HG02678 (cell line): ENCODE measurements around the gene ZNF366.

ENCODE experiments used
- ATAC-seq: cut with Tn5 transposase; IDR thresholded peaks from one replicate; pipeline ENCODE4 v1.9.1; 2021; ENCODE audit warnings: mild to moderate bottlenecking, moderate library complexity; ENCODE audit not compliant: unreplicated experiment

Gene ZNF366, protein sequence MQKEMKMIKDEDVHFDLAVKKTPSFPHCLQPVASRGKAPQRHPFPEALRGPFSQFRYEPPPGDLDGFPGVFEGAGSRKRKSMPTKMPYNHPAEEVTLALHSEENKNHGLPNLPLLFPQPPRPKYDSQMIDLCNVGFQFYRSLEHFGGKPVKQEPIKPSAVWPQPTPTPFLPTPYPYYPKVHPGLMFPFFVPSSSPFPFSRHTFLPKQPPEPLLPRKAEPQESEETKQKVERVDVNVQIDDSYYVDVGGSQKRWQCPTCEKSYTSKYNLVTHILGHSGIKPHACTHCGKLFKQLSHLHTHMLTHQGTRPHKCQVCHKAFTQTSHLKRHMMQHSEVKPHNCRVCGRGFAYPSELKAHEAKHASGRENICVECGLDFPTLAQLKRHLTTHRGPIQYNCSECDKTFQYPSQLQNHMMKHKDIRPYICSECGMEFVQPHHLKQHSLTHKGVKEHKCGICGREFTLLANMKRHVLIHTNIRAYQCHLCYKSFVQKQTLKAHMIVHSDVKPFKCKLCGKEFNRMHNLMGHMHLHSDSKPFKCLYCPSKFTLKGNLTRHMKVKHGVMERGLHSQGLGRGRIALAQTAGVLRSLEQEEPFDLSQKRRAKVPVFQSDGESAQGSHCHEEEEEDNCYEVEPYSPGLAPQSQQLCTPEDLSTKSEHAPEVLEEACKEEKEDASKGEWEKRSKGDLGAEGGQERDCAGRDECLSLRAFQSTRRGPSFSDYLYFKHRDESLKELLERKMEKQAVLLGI

DNA sequence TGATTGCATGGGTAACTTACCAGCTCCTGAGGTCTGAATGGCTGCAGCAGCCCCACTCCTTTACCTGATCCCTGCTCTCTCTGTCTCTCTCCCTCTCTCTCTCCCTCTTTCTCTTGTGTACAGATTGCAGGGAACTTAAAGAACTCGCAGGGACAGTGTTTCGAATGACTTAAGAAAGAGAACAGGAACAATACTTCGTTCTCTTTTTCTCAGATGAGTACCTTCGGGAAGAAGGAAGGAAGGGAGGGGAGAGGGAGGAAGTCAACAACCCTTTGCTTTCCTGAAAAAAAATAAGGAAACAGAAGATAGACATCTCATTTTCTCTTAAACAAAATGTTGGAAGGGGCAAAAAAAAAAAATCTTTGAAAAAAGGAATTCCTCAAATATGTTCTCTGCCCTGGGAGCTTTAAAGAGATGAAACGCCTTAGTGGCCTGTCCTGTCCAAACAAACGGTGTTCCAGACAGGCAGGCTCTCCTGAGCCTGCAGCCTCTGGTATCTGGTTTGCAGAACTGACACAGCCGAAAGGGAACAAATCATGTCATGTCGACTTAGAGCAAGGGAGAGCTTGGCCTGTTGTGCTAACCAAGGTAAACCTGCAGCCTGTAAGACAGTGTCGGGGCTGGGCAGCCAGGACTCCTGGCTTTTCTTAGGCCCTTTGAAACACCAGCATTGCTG, at the start of gene ZNF366:
TSS of gene ZNF366 (minus strand) at position 180 of the 676 bp plus-strand sequence. CDS start 45,914 bp downstream, outside the sequence.
- no peak for ATAC-seq

DNA sequence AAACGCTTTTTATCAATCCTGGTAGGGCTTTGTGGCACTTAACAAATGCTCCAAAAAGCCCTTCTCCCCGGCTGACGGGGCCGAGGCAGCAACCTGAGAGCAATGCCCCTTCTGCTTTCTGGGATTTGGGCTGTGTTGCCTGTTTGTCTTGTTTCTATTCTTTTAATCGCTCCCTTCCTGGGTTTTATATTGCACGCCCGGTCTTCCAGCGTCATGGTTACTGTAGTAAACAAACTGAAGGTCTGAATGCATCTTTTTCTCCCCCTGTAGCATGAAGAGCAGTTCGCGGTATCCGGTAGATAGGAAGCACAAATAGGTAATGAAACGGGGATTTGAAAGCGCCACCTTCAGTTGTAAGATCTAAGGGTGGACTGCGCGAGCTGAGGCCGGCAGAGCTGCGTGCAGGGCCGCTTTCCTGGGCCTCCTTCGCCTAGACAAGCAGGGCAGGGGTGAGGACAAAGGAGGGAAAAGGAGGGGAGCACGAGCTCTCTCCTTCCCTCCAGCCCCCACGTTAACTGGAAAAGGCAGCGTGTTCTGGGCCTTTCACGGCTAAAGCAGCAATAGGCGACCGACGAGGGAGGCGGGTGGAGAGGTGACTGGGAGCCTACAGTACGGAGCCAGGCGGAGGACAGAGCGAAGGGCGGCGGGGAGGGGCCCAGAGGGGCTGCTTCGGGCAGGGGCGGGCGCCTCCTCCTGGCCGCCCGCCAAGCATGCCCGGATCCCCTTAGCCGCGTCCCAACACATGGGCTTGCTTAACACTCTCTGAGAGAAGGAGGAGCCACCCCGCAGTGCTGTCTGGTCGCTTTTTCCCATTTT, 49.3 kb upstream of the ZNF366 start:
- peak; percentile 80 for ATAC-seq

DNA sequence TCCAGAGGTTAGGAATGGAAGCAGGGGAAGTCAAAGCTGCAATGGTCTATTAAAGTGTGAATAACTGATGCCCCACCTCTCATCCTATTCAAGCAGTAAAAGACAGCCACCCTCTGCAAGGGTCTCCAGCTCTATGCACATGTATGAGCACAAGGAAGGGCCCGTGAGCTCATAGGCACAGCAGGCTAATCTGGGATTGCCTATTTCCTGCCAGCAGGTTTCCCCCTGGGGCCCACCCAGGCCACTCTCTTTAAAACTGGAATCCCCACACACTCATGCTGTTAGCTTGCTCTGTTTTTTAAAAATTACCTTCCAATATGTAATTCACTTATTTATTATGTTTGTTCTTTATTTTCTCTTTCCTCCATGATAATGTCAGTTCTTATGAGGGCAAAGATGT, 48.7 kb upstream of the ZNF366 start:
- no peak for ATAC-seq

DNA sequence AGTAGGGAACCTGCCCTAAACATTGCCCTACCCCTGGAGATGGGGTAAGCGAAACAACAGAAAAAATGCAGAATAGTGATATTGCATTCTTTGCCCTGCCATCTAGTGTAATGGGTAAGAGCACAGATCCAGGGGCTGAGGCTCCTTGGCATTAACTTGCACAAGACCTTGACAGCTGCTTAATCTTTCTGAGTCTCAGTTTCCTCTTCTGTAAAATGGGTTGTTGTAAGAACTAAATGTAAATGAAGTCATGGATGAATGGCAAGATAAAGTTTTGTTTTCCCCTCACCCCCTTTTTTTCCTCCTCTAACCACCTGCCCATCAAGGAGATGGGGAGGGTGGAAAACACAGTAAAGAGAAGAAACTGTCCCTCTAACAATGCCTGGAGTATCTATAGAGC, 47.7 kb upstream of the ZNF366 start:
- ATAC-seq = no peak

DNA sequence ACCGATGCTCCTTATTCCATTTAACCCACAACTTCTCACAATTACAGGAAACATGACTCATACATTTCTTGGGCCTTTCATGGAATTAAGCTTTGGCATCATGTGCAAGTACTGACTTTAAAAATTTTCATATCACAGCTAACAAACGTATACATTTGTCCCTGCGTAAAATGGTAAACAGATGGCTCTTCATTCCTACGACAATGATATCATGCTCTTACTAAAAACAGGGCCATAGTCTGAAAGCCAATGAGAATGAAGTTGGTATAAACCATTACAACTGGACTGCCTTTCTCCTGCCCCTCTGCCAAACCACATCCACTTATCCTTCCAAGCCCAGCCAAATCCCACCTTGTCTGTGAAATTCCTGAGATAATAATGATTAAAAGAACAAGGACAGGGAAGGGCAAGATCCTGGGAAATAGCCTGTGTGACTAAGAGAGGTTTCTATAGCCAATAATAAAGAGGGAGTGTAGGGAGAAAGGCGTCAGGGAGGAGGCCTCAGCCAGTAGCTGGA, 44.9 kb upstream of the ZNF366 start:
- no peak for ATAC-seq

DNA sequence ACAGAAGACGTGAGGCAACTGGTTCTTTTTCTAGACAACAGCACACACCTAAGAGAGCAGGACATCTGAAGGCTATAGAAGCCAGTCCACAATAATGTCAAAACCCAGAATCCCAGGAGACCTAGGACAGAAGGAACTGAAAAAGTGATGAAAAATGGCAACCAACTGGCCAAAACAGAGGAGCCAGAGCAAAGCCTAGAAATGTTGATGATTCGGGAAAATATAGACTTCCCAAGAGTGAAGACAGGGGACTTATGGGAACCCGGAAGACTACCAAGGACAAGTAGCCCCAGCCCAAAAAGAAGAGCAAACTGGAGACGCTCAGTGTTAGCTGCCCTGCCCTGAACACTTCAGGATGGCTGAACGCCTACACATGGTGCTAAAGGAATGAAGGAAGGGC, 43.4 kb upstream of the ZNF366 start:
- ATAC-seq = no peak

DNA sequence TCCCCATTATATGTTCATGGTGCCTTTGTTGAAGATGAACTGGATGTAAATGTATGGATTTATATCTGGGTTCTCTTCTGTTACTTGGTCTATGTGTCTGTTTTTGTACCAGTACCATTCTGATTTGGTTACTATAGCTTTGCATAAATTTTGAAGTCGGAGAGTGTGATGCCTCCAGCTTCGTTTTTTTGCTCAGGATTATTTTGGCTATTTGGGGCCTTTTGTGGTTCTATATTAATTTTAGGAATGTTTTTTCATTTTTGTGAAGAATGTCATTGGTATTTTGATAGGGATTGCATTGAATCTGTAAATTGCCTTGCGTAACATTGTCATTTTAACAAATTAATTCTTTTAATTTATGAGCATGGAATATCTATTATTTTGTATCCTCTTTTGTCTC, 36.6 kb upstream of the ZNF366 start:
- ATAC-seq = no peak

DNA sequence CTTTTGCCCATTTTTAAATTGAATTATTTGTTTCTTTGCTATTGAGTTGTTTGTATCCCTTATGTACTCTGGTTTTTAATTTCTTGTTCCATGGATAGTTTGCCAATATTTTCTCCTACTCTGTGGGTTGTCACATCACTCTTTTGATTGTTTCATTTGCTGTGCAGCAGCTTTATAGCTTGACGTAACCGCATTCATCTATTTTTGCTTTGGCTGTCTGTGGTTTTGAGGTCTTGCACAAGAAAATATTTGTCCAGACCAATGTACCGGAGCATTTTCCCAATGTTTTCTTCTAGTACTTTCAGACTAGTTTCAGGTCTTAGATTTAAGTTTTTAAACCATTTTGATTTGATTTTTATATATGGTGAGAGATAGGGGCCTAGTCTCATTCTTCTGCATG, 36.2 kb upstream of the ZNF366 start:
- ATAC-seq = no peak

DNA sequence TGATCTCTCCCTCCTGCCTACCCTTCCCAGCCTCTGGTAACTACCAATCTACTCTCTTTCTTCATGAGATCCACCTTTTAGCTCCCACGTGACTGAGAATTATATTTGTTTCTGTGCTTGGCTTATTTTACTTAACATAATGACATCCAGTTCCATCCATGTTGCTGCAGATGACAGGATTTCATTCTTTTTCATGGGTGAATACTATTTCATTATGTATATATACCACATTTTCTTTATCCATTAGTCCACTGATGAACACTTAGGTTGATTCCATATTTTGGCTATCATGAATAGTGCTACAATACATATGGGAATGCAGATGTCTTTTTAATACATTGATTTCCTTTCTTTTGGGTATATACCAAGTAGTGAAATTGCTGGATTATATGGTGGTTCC, 35.5 kb upstream of the ZNF366 start:
- no peak for ATAC-seq

DNA sequence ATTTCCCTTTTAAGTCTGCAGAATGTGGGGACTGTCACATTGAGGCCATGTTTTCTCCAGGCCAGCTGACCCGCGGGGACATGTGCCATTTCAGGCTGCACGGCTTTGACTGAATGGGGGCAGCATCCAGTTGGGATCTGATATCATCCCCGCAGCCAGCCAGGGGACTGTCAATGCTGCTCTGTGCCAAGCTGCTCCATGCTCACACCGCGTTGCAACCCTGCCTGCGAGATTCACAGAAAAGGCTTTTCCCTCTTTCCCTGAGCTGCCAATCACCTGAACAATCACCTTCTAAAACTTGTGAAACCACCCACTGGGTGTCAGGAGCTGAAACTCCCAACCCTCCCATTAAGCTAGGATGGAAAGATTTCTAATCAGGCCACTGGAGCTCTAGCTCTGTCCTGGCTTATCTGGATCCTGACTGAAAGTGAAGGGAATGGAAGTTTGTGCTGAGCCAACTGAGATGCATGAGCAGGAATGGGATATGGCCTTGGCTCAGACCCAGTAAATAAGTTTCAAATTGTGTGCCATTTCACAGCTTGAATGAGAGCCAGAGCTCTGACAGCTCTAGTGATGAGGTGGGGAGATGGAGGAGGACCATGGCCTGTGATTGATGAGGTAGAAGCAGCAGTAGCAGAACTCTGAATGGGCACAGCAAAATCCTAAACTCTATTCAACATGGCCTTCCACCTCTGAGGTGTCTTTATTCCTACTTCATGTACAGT, 34.5 kb upstream of the ZNF366 start:
- ATAC-seq = no peak

DNA sequence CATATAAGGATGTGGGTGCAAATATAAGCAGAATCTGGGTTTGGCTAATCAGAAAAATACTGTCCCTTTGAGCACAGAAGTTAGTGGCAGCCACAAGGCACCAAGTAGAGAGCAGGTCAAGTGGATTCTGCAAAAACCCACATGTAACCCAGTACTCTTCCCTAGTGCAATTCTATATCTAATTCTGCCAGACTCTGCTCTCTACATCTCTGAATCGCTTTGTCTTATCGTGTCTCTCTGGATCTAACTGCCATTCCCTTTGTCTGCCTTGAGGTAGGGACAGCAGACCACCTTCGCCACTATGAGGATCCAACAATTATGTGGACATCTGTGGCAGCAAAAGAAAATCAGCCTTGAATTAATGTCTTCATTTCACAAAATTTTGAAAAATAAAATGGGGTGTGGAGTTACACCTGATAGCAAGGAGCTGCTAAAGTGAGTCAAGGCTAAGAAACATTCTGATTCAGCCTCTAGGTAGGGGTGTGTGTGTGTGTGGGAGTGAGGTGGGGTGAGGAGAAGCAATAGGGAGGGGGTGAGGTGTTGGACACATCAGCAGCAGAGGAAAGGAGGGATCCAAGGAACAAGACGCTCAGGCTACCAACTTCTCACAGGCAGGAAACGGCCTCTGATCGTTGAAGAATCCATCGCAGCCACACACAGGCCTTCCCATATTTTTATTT, 33.7 kb upstream of the ZNF366 start:
- ATAC-seq = no peak

DNA sequence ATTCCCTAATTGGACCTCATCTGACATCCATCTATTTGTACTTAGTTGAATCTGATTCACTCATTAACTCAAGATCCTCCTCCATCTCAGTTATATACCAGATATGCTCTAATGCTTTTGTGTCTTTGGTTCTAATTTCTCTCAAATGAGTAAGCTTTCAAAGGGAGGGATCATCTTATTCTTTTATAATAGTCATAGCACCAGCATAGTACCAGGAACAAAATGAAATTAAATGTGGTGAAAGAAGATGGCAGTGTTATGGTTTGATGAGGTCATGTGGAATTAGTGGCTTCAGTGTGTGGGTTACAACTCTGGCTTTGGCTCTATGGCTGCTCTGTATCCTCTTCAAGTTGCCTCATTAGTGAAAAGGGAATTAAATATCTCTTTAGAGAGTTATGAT, 32.5 kb upstream of the ZNF366 start:
- no peak for ATAC-seq

DNA sequence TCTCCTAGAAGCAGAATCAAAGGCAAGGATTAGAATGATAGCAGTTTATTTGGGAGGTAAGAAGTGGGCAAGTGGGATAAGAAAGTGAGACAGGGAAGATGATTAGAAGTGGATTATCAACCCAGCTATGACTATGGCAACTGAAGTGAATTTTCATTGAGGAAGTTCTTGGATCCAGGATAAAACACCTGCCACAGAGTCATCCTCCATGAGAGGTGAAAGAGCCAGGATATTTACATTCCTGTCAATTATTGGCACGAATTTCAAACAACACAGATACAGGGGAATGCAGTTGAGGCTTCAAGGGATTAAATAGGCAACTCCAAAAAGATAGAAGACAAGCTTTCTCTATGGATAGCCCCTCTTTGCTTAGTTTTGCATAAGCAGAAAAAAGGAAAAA, 31.8 kb upstream of the ZNF366 start:
- ATAC-seq = no peak

DNA sequence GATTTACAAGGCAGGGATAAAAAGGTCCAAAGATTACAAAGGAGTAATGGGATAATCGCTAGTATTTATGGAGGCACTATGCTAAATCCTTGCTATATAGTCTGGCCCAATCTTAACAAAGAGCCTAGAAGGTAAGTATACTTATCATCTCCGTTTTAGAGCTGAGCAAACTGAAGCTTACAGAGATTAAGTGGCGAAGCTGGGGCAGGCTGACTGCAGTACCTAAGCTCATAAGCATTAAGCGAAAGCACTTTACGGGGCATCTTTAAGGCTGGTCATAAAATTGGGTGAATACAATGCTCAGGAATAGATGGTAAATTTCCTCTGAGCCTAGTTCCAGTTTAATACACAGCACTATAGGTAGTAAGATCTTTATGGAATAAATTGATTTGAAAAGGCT, 30.0 kb upstream of the ZNF366 start:
- no peak for ATAC-seq

DNA sequence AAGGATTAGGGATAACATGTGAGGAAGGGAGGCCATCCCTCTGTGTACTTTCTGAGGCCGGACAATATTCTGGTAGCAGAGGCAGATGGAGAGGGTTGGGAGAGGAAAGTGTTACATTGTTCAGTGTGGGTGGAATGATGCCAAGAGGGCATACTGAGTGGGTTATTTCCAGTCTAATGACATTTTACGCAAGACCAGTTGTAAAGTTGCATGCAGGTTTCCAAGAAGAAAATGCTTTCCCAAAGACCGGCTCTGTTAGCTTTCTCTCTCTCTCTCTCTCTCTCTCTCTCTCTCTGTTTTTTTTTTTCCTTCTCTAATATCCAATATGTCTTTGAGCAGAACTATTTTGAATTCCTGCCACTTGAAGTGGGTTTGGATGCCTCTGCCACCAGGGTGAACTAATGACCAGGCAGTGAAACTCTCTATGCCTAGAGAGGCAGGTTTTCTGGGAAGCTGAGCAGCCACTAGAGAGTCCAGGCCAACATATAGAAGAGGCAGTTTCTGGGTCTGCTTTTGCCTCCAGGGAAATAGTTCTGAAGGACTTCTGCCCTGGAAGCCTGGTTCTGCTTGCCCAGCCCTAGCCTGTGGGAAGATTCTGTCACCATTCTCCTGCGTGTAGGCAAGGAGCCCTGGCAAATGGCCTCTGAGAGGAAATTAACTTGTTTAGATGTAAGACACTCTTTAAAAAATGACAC, 24.4 kb upstream of the ZNF366 start:
- no peak for ATAC-seq

DNA sequence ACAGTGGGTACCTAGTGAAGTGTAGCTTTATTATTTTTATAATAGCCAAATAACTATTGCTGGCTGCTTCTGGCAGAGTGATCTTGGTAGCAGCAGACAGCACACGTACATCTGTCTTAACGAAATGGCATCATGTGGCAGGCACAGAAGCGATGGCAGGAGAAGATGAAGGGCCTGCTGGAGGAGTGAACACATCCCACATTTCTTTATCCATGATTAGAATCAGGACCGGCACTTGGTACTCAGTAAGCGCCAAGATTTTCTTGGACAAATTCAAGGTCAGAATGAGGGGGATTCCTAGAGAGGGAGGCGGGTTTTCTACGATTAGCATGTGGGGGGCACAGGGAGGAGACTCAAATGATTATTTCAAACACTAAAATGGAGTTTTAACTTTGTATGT, 23.0 kb upstream of the ZNF366 start:
- no peak for ATAC-seq

DNA sequence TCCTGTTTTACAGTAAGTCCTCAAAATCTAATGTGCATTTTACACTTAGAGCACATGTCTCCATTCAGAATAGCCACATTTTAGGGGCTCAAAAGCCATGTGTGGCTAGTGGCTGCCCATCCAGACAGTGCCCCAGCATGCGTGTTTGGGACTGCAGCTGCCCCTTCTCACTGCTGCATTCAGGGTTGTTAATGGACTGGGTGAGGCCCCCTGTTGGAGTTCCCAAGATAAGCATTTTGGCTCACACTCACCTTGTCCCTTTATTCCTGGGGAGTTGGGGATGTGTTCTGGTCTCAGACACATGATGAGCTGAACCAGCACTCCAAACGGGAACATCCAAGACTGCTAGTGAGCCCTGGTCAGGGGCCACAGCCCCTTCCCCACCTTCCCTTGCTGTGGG, 22.2 kb upstream of the ZNF366 start:
- no peak for ATAC-seq

DNA sequence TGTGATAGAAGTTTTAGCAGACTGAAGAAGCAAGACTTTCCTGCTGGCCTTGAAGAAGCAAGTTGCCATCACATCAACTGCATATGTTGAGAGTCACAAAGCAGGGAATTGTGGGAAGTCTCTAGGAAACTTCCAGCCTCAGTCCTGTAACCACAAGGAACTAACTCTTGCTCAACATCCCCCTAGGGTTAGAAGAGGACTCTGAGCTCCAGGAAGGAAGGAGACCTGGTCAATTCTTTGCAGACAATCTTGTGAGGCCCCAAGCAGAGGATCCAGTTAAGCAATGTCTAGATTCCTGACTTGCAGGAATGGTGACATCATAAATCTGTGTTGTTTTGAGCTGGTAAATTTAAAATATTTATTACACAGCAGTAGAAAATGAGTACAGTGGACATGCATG, 18.6 kb upstream of the ZNF366 start:
- ATAC-seq = no peak
